Breast epithelium (tissue), 3 donors: ENCODE data around the gene CHURC1.

Experiments used
- CTCF ChIP-seq, 3 donors: fragments of 450-650 bp; IDR thresholded peaks; one replicate each; pipeline ENCODE4 v1.5.1; 2016 to 2017; ENCODE audit warnings: antibody characterized with exemption in 3 of 3, mild to moderate bottlenecking in 3 of 3, moderate library complexity in 3 of 3
- POLR2A ChIP-seq: fragments of 450-650 bp; IDR thresholded peaks from one replicate; pipeline ENCODE4 v1.6.1; 2016; ENCODE audit warnings: antibody characterized with exemption, mild to moderate bottlenecking, moderate library complexity
- POLR2AphosphoS5 ChIP-seq, 3 donors: sonication (generic); formaldehyde crosslinking; IDR thresholded peaks; one replicate each; pipeline ENCODE4 v1.6.1; 2017; ENCODE audit warnings: antibody characterized with exemption in 3 of 3

GRCh38 chr14:64943556-64943955 is 29.3 kb downstream of the CHURC1 start:
- TF ChIP-seq POLR2A (no peak), CTCF (IDR thresholded peaks at IDR 0.05) (no peak), POLR2AphosphoS5 (IDR thresholded peaks at IDR 0.05) (no peak)
